SK-N-SH (cell line): ENCODE results near the gene MZF1. TPM values are rescaled to one million over a fixed set of nuclear protein-coding genes. Genes with fewer than 3 reads are reported as not detected.

Experiments used
- CTCF ChIA-PET: fragments of 300-600, 350-600 bp; formaldehyde crosslinking; extraction: SDS; loops from one replicate; lab custom pipeline; 2021; lab: Yijun Ruan, JAX
- POLR2A ChIA-PET: fragments of 350-600 bp; sonication (Branson Sonifier 250); formaldehyde crosslinking; extraction: SDS; loops from one replicate; lab custom pipeline; 2020; ENCODE audit warnings: antibody characterized with exemption, inconsistent platforms; lab: Yijun Ruan, JAX
- DNase-seq: peaks from one replicate; pipeline ENCODE4 v3.0.0; 2012
- H2AFZ ChIP-seq: fragments of 200-600 bp; sonication (generic); 2 replicates; pipeline ENCODE4 v1.8.1; 2016; ENCODE audit warnings: antibody characterized with exemption, mild to moderate bottlenecking, low read depth
- H3F3A ChIP-seq: fragments of 200-600 bp; sonication (generic); replicated peaks from 2 replicates; pipeline ENCODE3; 2016; ENCODE audit warnings: antibody characterized with exemption, mild to moderate bottlenecking; ENCODE audit not compliant: insufficient read depth
- H3K27ac ChIP-seq, 2 experiments: fragments of 200-500 bp in 1 of 2; fragments of 200-600 bp in 1 of 2; sonication (Bioruptor generic) in 1 of 2; sonication (generic), shearing (Covaris generic) in 1 of 2; 2 replicates each; pipeline versions ENCODE4 v1.5.1 to v1.6.1; 2014 to 2016; ENCODE audit warnings: low read depth in 2 of 2, inconsistent platforms in 1 of 2, low read length in 1 of 2, mild to moderate bottlenecking in 1 of 2, mixed read lengths in 1 of 2
- H3K27me3 ChIP-seq: fragments of 200-600 bp; sonication (generic), shearing (Covaris generic); 2 replicates; pipeline ENCODE4 v1.6.1; 2016; ENCODE audit warnings: mixed run types; ENCODE audit not compliant: insufficient read depth
- H3K36me3 ChIP-seq, 2 experiments: fragments of 200-500 bp in 1 of 2; fragments of 200-600 bp in 1 of 2; sonication (Bioruptor generic) in 1 of 2; sonication (generic) in 1 of 2; replicated peaks in 1 of 2; 2 replicates each; pipeline versions ENCODE3 to v1.5.1; 2014 to 2016; ENCODE audit warnings: low read length in 1 of 2, mild to moderate bottlenecking in 1 of 2; ENCODE audit not compliant: insufficient read depth in 2 of 2, control insufficient read depth in 1 of 2
- H3K4me1 ChIP-seq, 2 experiments: fragments of 200-500 bp in 1 of 2; fragments of 200-600 bp in 1 of 2; sonication (Bioruptor generic) in 1 of 2; sonication (generic), shearing (Covaris generic) in 1 of 2; 2 replicates each; pipeline versions ENCODE4 v1.5.1 to v1.6.1; 2014 to 2016; ENCODE audit warnings: low read depth in 1 of 2, low read length in 1 of 2, mixed run types in 1 of 2; ENCODE audit not compliant: insufficient read depth in 2 of 2, control insufficient read depth in 1 of 2
- H3K4me2 ChIP-seq: fragments of 200-600 bp; sonication (generic), shearing (Covaris generic); 2 replicates; pipeline ENCODE4 v1.6.1; 2017; ENCODE audit warnings: mixed run types
- H3K4me3 ChIP-seq, 2 experiments: fragments of 200-500 bp in 1 of 2; fragments of 200-600 bp in 1 of 2; sonication (Bioruptor generic) in 1 of 2; sonication (generic), shearing (Covaris generic) in 1 of 2; 2 replicates each; pipeline versions ENCODE4 v1.5.1 to v1.8.1; 2014 to 2016; ENCODE audit warnings: low read depth in 2 of 2, inconsistent platforms in 1 of 2, low read length in 1 of 2, mild to moderate bottlenecking in 1 of 2, mixed read lengths in 1 of 2, moderate library complexity in 1 of 2
- H3K79me2 ChIP-seq: fragments of 200-600 bp; sonication (generic); 2 replicates; pipeline ENCODE4 v1.8.1; 2017; ENCODE audit warnings: mild to moderate bottlenecking; ENCODE audit not compliant: insufficient read depth
- H3K9ac ChIP-seq: fragments of 200-600 bp; sonication (generic); 2 replicates; pipeline ENCODE4 v1.6.1; 2017; ENCODE audit warnings: mixed run types
- H3K9me2 ChIP-seq: fragments of 200-600 bp; sonication (generic); 2 replicates; pipeline ENCODE4 v1.6.1; 2017; ENCODE audit warnings: mixed run types
- H3K9me3 ChIP-seq: fragments of 200-600 bp; sonication (generic); 2 replicates; pipeline ENCODE4 v1.6.1; 2017; ENCODE audit warnings: mixed run types, mild to moderate bottlenecking, moderate library complexity
- H4K20me1 ChIP-seq: fragments of 200-600 bp; sonication (generic); 2 replicates; pipeline ENCODE4 v1.6.1; 2017; ENCODE audit warnings: mild to moderate bottlenecking, mixed run types; ENCODE audit not compliant: insufficient read depth
- FOSL2 ChIP-seq: IDR thresholded peaks from 2 replicates; pipeline ENCODE4 v1.4.0; 2012; ENCODE audit warnings: low read depth, mild to moderate bottlenecking, moderate library complexity, borderline replicate concordance
- FOXM1 ChIP-seq: IDR thresholded peaks from 2 replicates; pipeline ENCODE4 v1.4.0; 2012; ENCODE audit warnings: low read depth, mild to moderate bottlenecking
- JUND ChIP-seq: IDR thresholded peaks from 2 replicates; pipeline ENCODE4 v1.4.0; 2012
- MEF2A ChIP-seq: IDR thresholded peaks from 2 replicates; pipeline ENCODE4 v1.4.0; 2012; ENCODE audit warnings: low read depth, borderline replicate concordance
- NRF1 ChIP-seq: IDR thresholded peaks from 2 replicates; pipeline ENCODE4 v1.6.1; 2012; ENCODE audit warnings: low read depth, mild to moderate bottlenecking, low read length
- PBX3 ChIP-seq: IDR thresholded peaks from 2 replicates; pipeline ENCODE4; 2012
- POLR2AphosphoS5 ChIP-seq: IDR thresholded peaks from 2 replicates; pipeline ENCODE4 v1.6.1; 2012; ENCODE audit warnings: low read depth, low read length
- RFX5 ChIP-seq: IDR thresholded peaks from 2 replicates; pipeline ENCODE4 v1.6.1; 2012; ENCODE audit warnings: mild to moderate bottlenecking, improper control_type of control experiment, low read length
- RXRA ChIP-seq: IDR thresholded peaks from 2 replicates; pipeline ENCODE4 v1.4.0; 2012; ENCODE audit warnings: low read depth, mild to moderate bottlenecking, borderline replicate concordance
- SIN3A ChIP-seq: IDR thresholded peaks from 2 replicates; pipeline ENCODE4 v1.6.1; 2012; ENCODE audit warnings: low read depth, mild to moderate bottlenecking, low read length, moderate library complexity, borderline replicate concordance
- TCF12 ChIP-seq: IDR thresholded peaks from 2 replicates; pipeline ENCODE4 v1.4.0; 2012
- TEAD4 ChIP-seq: IDR thresholded peaks from 2 replicates; pipeline ENCODE4 v1.4.0; 2012; ENCODE audit warnings: mild to moderate bottlenecking, borderline replicate concordance; ENCODE audit not compliant: insufficient read depth
- USF1 ChIP-seq: IDR thresholded peaks from 2 replicates; pipeline ENCODE4 v1.4.0; 2012; ENCODE audit warnings: low read depth, borderline replicate concordance
- ZBTB33 ChIP-seq: IDR thresholded peaks from 2 replicates; pipeline ENCODE4 v1.4.0; 2012; ENCODE audit warnings: low read depth, borderline replicate concordance
- WGBS: methylation state at CpG from one replicate; pipeline ENCODE4 v1.1.6; 2017; ENCODE audit warnings: low lambda C conversion rate; 5-methylcytosine and 5-hydroxymethylcytosine counted together
- polyA plus RNA-seq, 3 experiments: library from polyadenylated mRNA; depleted of rRNA; stranded (reverse); fragments of >200 nt; gene quantifications; 2 replicates each; pipeline ENCODE4 v1.2.3, GENCODE V29; 2012

Gene MZF1
- polyA plus RNA-seq, 1 of the 3 experiments (the other 2 are of a cell fraction): 31.8 TPM

- Histone ChIP-seq H3K4me3 (no peak overlapping the region), H2AFZ (no peak overlapping the region), H3K9me3 (no peaks in the 10 kb centered on the region), H3K9ac (no peak overlapping the region), H3K9me2 (no peaks in the 10 kb centered on the region), H3K27ac (no peak overlapping the region), H3K4me2 (no peak overlapping the region), H3K4me1 (peaks cover 0 to 34% of the 10 kb centered on the region in 2 experiments; a peak in 1 of 4 replicates), H3K27me3 (no peaks in the 10 kb centered on the region), H4K20me1 (no peaks in the 10 kb centered on the region; the same call in 1 of the 2 replicates), H3K36me3 (peaks cover 9 to 28% of the 10 kb centered on the region in 2 experiments), H3K79me2 (peaks cover 57% of the 10 kb centered on the region), H3F3A (peaks cover 19% of the 10 kb centered on the region)
- no peak for TF ChIP-seq PBX3
- no peak for TF ChIP-seq FOSL2
- TF ChIP-seq SIN3A: no peak
- no peak for TF ChIP-seq FOXM1
- TF ChIP-seq POLR2AphosphoS5: no peak
- no peak for DNase-seq
- 95% methylated on average over 2 of the region's 2 CpGs for WGBS
- ChIA-PET CTCF (interaction anchor here (2.4 kb wide), 1 partner anchor 15 kb away, joined by 23 read pairs; no protein-coding TSS in a partner anchor), POLR2A (no interaction called here)
Observed at GRCh38 chr19:58515259-58515658, 57.9 kb downstream of the MZF1 start.

GRCh38 chr19:58514564-58515022 lies 58.5 kb downstream of the MZF1 start:
- Histone ChIP-seq H3K9me2 (no peaks in the 10 kb centered on the region), H3K4me1 (peaks cover 0 to 34% of the 10 kb centered on the region in 2 experiments; a peak in 1 of 4 replicates), H3K4me2 (peak overlapping the region; percentile 66), H3K27ac (peak overlapping the region in 1 of 2 experiments; percentile 85; a peak in 2 of 4 replicates), H3K4me3 (peak overlapping the region in 1 of 2 experiments; percentile 47; a peak in 2 of 4 replicates), H3K9ac (no peak overlapping the region), H3F3A (peaks cover 14% of the 10 kb centered on the region), H4K20me1 (no peaks in the 10 kb centered on the region; the same call in 1 of the 2 replicates), H3K79me2 (peaks cover 57% of the 10 kb centered on the region), H2AFZ (no peak overlapping the region), H3K36me3 (peaks cover 9 to 28% of the 10 kb centered on the region in 2 experiments), H3K27me3 (no peaks in the 10 kb centered on the region), H3K9me3 (no peaks in the 10 kb centered on the region)
- peak; percentile 66 for DNase-seq
- ChIA-PET CTCF (interaction anchor here (0.6 to 2.4 kb wide), 11 partner anchors 11 to 1151 kb away, joined by 3 to 23 read pairs (median 4); partner anchors contain the start of genes CHMP2A, TRAPPC2B, TRIM28 and ZNF547), POLR2A (interaction anchor here (1.2 to 1.9 kb wide), 4 partner anchors 29 to 45 kb away, joined by 3 to 10 read pairs (median 5); partner anchors contain the start of genes CHMP2A and TRIM28)
- WGBS: 31% methylated on average over 2 of the region's 3 CpGs
- no peak for TF ChIP-seq JUND
- no peak for TF ChIP-seq TEAD4
- no peak for TF ChIP-seq MEF2A
- no peak for TF ChIP-seq RFX5
- TF ChIP-seq RXRA: no peak
- no peak for TF ChIP-seq NRF1
- no peak for TF ChIP-seq ZBTB33
- no peak for TF ChIP-seq USF1
- no peak for TF ChIP-seq SIN3A
- TF ChIP-seq TCF12: no peak
